GM12872 (cell line): ENCODE measurements around the gene GRAMD1B.

Experiments
- CTCF ChIP-seq: IDR thresholded peaks from 3 replicates; pipeline ENCODE4 v1.5.1; 2011; ENCODE audit warnings: low read depth, mild to moderate bottlenecking, low read length, moderate library complexity; ENCODE audit not compliant: insufficient read depth

GRAMD1B gene

DNA sequence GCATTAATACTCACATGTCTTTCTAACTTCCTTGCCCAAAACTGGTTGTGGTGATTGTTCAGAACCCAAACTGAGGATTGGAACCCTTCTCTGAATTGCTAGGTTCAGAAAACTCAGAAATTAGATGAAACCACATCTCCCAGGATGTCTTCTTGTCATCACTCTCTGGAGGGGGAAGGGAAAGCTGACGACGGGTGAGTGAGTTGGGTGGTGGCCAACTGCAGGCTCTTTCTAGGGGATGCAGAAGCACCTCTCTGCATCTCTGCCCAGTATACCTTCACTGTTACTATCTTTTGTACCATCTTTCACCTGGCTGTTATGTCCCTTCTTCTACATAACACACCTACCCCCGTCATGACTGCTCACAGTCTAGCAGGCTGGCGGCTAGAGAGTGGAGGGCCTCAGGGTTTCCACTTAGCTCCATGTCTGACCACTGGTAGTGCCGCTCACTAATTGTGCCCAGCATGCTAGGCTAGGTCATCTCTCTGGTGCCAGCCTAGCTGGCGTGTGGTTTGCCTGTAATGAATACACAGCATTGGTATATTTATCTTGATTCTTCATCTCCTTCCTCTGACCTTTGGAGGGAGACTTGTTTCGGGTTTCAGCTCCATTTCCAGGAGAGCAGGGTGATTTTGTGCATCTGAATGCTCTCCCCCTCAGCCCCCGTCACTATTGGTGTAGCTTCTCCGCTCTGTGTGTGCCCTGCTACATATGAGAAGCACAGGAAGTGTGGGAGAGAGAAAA, 7.3 kb downstream of the GRAMD1B start:
- no peak for TF ChIP-seq CTCF

DNA sequence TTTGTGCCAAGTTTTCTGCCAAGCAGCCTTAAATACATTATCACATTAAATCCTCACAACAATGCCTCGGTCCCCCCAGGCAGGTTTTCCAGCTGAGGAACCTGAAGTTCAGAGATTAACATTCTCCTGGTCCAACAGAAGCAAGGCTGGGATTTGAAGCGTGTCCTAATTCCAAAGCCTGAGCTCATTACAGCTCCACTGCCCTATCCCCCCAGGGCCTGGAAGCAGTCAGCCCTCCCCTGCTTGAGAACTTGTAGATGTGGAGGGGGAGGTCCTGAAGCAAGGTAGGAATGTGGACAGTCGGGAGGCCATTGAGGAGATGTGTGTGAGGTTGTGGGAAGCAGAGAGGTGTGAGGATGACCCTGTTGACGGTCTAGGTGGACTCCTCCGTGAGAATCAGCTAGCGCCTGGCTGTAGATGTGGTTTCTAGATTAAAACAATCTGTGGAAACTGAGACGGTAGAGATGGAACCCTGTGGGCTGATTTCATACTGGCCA, 8.1 kb downstream of the GRAMD1B start:
- TF ChIP-seq CTCF = no peak

DNA sequence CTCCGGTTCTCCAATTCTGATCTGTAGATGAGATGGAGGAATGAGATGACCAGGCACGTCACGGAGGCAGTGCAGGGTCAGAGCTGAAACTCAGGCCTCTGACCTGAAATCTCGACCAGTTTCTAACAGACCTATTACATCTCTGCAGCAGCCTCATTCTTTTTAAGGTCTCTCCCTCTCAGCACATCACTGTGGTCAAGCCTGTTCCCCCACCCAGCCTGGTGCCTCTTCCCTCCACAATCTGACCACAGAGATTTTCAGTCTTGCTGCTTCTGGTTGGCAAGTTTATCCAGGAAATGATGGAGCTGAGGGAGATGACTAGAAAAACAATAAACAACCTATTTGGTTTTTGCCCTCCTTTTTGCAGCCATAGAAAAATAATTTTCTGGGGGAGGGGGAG, 9.5 kb downstream of the GRAMD1B start:
- TF ChIP-seq CTCF = no peak

- no peak for TF ChIP-seq CTCF
Measured at GRCh38 chr11:123441161-123441560, 11.1 kb downstream of the GRAMD1B start.

GRCh38 chr11:123443851-123444623, 14.0 kb downstream of the GRAMD1B start:
- TF ChIP-seq CTCF = no peak

DNA sequence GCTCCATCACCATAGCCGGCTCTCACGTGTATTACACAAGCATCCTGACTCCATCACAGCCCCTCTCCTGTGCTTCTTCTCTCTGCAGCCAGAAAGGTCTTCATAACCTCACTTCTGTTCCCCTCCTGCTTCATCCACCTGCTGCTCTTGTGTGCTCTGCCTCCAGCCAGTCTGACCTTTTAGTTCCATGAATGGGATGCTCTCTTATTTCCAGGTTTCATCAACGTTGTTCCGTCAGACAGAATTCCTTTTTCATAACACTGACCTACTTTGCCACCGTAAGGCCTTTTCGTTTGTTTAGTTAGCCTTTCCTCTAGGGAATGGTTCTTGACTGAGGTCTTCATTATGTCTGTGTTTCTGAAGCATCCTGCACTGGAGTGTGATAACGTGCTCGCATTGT, 18.8 kb downstream of the GRAMD1B start:
- no peak for TF ChIP-seq CTCF

- TF ChIP-seq CTCF = no peak
Measured at GRCh38 chr11:123449436-123449835, 19.4 kb downstream of the GRAMD1B start.
